HG03378 (cell line): ENCODE data around the gene COQ9.
"Not testable (repeated sequence)": the region's sequence is repeated elsewhere in the genome, so short reads cannot be mapped to it uniquely, and the experiment has no call there.

Source experiments
- ATAC-seq: cut with Tn5 transposase; IDR thresholded peaks from one replicate; pipeline ENCODE4 v1.9.1; 2021; ENCODE audit warnings: mild to moderate bottlenecking, moderate library complexity; ENCODE audit not compliant: unreplicated experiment

COQ9 gene, protein sequence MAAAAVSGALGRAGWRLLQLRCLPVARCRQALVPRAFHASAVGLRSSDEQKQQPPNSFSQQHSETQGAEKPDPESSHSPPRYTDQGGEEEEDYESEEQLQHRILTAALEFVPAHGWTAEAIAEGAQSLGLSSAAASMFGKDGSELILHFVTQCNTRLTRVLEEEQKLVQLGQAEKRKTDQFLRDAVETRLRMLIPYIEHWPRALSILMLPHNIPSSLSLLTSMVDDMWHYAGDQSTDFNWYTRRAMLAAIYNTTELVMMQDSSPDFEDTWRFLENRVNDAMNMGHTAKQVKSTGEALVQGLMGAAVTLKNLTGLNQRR

DNA sequence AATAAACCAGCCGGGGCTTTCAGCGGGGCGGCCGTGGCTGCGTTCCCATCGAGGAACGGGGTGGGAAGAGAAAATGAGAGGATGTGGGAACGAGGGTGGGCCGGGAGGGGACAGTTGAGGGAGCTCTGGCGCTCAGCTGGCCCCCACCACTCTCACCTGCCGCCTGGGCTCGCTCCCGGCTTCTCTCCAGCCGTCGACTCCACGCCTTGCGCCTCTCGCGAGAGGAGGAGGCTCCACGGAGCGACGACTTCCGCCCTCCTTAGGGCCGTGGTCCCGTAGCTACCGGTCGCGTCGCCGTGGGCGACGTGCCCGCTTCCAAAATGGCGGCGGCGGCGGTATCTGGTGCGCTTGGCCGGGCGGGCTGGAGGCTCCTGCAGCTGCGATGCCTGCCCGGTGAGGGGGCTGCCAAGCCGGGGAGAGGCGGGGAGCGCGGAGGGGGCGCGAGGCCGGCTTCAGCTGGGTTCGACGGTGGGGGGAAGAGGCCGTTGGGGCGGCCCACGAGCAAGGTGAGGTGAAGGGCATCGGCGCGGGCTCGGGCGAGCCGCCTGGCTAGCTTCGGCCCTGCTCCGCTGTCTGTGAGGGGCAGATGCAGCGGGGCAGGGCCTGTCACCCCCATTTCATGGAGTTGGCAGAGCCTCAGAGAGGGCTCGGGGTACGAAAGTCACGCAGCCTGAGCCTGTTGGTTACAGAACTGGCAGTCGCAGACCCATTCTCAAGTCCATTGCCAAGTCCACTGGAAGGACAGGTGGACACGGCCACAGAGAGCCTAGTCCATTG is at the start of gene COQ9, which contains the start of gene CIAPIN1:
COQ9 (plus strand) TSS at position 294 of the 777 bp plus-strand sequence; CDS start at position 321, 27 bp downstream.
CIAPIN1 (minus strand) TSS at position 200 of the 777 bp plus-strand sequence. CDS start 6,457 bp downstream, outside the sequence.
- peak; percentile 78 for ATAC-seq

DNA sequence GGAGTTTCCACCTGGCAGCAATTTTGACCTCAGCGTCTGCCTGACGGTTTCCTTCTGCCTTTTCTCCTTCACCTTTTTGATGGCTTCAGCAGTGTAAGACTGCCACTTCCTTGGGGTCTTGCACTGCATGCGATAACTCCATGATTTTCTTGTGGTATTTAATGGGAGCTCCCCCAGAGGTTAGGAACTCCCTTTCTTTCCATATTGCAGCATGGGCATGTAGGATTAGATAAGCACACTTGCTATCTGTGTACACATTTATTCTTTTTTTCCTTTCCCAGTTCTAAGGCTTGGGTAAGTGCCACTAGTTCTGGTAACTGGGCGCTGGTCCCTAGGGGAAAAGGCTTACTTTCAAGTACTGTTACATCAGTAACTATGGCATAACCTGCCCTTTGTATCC is 49.8 kb upstream of the COQ9 start:
- not testable (repeated sequence) for ATAC-seq

DNA sequence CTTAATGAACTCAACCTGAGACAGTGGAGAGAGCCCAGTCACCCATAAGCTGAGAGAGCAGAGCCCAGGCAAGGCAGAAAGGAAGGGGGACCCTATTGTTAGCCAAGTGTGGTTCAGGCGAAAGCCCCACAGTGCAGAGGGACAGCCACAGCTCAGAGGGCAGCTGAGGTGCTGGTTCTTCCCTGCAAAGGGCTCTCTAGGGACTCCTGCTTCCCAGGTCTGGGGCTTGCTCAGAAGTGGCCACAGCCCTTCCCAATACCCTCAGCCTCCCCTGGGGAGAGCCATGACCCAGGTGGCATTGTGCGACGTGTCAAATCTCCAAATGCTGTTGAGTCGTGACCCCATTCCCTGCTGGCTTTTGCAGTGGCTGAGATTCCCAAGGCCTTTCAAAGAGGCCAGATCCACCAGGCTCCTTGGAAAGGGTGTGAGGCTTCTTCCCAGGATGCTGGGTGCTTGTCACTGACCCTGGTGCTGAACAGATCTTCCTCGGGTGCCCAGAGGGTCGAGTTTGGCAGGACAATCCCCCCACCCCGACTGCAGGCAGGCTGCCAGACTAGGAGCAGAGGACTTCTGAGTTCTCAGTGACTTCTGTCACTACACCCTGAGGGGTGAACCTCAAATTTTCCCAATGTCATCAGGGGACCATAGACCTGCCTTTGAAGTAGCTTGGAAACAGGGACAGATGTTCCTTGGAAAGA is 45.2 kb upstream of the COQ9 start:
- no peak for ATAC-seq

DNA sequence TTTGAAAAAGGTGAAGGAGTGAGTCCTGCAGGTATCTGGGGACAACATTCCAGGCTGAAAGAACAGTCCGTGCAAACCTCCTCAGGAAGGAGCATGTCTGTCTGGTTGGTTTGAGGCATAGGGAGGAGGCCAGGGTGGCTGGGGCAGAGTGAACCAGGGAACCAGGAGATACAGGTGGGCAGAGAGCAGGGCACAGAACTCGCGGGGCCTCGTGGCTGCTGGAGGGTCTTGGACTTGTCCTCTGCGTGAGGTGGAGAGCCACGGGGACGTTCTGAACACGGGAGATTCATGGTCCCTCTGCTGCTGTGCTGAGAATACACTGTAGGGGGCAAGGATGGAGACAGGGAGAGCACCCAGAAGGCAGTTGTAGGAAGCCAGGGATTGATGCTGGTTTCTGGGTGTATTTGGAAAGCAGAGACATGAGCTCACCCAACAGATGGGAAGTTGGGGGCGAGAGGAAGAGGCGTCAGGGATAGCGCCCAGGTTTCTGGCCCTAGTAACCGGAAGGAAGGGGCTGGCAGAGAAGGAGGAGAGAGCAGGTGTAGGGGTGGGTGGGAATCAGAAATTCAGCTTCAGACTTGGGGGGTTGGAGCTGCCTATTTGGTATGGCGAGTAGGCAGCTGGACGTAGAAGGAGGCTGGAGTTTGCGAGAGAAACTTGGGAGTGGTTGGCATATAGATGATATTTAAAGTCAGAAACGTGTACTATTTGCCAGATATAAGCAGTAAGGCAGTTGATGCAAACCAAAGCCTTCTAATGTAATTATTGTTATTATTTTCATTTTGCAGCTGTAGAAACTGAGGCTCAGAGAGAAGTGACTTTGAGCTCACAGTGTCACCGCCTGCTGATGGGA is 43.1 kb upstream of the COQ9 start, which contains the start of gene CCL17:
CCL17 (plus strand) TSS at position 803 of the 853 bp plus-strand sequence. CDS start 9,166 bp downstream, outside the sequence.
- ATAC-seq, result no peak

DNA sequence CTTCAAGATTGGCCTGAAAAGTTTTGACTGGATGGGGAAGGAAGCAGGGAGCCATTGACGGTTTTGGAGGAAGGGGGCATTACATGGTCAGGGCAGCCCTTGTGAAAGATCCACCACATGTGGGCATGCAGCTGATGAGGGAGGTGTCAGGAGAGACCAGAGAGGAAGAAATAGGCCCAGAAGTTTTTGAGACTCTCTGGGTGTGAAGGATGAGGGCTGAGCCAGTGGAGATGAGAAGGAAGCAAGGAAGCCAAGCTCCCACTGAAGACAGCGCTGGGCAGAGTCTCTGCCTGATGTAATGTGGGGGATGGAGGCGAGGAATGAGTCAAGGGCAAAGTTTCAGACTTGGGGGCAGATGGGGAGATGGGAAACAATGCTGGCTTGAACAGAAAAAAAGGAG is 42.2 kb upstream of the COQ9 start:
- ATAC-seq, result no peak

DNA sequence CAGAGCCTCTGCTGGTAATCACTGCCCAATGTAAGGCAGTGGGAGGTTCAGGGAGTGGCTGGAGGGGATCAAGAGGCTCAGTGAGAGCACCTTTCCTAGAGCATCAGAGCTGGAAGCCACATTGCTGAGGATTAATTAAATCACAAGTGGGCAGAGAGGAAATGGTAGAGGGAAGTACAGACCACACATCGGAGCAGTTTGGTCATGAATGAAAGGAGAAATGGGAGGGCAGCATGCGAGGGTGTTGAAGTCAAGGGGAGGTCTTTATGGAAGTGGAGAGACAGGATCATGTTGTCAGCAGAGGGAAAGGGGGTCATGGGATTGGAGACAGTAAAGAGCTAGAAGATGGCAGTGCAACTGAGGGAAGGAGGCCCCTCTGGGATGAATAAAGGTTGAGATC is 40.4 kb upstream of the COQ9 start:
- ATAC-seq, result no peak

DNA sequence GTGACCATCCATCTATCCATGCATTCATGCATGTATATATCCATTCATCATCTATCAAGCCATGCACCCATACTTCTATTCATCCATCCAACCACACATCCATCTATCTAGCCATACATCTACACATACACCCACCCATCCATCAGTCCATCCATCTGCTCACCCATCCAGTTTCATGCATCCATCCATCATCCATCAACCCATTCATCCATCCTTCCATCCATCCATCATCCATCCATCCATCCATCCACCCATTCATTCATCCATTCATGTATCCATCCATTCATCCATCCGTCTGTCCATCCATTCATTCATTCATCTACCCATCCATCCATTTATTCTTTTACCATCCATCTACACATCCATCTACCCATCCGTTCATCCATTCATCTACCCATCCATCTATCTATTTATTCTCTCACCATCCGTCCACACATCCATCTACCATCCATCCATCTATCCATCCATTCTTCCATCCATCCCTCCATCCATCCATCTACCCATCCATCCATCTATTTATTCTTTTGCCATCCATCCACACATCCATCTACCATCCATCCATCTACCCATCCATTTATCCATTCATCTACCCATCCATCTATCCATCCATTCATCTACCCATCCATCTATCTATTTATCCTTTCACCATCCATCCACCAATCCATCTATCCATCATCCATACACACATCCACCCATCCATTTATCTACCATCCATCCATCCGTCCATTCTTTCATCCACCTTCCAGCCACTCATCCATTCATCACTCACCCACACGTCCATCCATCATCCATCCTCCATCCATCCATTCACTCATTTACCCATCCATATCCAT is 39.5 kb upstream of the COQ9 start:
- no peak for ATAC-seq

DNA sequence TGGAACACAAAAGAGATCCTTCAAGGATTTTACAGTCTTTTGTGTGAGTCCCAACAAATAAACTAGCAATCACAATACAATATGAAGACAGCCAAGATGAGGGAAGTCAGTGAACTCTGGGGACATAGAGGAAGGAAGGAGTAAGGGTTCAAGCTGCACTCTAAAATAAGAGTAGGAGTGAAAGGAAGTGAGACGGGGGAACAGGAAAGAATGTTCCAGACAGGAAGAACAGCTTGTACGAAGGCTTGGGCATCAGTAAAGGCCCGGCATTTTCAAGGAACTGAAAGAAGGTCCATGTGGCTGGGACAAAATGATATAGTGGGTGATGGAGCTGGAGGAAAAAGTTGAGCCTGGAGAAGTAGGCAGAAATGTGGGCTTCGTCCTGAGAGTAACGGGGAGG is 38.2 kb upstream of the COQ9 start:
- no peak for ATAC-seq

DNA sequence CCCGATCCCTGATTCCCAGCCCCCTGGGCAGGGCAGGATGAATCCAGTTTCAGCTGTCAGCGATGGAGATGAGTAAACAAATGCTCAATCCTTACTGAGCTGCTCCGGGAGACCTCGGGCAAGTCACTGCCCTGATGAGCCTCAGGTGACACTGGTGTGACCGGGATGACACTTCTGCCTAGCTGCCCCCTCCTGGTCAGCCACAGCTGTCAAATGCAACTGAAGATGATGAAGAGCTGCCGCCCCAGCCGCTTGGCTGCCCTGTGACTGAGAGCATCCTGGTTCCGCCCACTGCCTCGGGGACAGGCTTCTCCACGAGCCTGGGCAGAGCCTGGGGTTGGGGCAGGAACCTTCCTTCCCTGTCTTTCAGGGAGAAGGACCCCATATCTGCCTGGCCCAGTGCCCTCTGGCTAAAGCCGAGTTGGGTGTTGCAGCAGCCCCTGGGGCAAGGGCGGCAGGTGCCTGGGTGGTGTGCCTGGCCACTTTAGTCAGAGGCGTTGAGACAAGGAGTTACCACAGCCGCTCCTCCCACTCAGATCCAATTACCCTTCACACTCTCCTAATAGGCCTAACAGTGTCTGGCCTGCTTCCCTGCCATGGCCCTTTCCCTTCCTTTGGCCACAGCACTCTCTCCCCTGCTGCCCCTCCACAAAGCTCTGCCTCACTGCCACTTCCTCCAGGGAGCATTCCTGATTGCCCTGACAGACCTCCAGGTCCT is 37.2 kb upstream of the COQ9 start:
- no peak for ATAC-seq

DNA sequence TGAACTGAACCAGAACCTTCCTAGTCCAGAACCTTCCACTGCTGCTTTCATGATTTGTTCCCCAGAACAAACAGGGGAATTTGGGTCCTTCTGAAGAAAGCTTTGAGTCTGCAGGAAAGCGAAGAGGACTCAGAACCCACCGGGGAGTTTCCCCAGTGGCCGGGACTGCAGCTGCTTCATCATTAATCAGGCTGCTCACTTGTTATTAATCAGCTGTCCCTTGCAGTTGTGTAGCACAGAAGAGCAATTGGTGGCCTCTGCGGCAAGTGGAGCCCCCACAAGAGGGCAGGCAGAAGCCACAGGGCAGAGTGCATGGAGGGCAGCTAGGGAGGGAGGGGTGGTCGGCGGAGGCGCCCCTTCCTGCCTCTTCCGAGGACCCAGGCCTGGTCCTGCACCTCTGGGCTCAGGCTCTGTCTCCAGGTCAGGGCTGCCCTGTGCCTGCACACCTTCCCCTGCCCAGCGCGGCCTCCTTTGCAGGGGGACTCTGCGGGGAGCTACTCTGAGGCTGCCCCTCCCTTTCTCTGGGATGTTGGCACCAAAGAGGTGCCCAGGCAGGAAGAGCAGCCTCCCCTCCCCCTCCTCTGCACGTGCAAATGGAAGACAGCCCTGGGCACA is 35.8 kb upstream of the COQ9 start:
- no peak for ATAC-seq

DNA sequence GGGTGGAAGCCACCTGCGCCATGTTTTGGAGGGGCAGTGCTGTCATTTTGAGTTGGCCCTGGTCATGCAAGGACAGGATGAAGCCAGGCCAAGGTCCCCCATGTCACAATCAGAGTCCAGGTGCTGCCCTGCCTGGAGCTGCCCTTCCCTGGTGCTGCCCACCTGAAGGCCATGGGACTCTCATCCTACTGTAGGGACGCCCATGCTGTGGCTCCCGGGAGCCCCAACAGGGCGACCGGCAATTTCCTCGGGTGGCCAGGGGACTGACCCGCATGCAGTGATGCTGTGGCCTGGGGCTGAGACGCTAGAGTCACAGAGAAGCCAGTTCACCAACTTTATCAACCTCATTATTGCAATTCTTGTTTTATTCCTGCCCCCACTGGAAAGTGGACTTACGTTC is 34.7 kb upstream of the COQ9 start:
- no peak for ATAC-seq

DNA sequence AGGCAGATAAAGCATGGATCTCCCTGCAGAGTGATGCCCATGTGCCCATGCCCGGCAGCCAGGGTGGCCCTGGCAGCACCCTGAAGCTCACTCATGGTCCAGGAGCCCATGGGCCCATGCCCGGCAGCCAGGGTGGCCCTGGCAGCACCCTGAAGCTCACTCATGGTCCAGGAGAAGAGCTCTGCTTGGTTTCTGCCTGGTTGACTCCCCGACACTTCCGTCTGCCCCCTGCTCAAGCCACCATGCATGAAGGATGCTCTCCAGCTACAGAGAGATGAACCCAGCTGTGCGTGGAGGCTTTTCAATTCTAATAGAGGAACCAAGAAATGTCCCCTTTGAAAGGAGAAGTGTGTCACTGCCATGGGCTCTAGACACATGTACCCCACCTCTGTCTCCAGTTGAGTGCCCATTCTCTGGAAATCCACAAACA is 34.0 kb upstream of the COQ9 start:
- ATAC-seq, result peak; percentile 68

DNA sequence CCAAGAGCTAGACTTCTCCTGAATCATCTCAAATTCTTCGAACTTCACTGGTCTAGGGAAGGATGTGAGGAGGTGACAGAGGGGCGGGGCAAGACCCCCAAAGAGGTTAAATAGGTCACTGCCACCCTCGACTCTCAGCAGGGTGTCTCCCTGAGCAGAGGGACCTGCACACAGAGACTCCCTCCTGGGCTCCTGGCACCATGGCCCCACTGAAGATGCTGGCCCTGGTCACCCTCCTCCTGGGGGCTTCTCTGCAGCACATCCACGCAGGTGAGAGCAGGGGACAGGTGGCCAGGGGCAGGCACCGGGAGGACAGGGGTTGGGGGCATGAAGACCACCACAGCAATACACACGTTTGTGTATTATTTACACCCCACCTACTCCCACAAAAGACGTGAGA is 33.5 kb upstream of the COQ9 start:
- no peak for ATAC-seq

DNA sequence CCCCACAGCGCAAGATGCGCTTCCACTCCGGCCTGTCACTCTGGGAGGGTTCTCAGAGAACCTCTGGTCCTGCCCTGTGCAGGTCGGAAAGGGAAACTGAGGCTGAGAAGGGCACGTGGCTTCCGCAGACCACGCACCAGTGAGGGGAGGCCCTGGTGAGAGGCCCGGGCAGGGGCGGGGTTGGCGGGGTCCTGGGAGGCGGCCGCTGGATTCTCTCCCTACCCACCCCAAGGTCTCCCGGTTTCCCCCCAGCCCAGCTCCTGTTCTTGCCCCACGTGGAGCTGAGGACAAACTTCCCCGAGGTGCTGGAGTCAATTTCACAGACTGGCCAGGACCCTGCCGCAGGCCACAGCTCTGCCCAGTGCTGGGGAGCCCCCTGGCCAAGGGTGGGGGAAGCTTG is 31.2 kb upstream of the COQ9 start:
- ATAC-seq, result no peak

DNA sequence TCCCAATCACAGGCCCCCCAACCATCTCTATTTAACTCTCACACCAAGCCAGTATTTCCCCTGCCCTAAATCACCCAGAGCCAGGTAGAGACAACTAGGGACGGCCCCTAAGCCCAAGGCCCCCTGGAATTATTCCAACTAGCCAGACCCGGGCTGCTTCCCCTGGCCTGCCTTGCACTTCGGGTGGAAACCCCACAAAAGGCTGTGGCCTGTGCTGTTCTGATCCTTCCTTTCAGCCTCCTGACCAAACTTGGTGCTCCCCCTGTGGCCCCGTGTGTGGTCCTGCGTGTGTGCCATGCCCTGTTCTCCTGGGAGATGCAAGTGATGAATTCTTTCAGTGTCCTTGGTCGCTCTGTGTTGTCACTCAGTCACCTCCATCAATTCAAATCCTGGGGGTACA is 27.8 kb upstream of the COQ9 start:
- ATAC-seq, result no peak

DNA sequence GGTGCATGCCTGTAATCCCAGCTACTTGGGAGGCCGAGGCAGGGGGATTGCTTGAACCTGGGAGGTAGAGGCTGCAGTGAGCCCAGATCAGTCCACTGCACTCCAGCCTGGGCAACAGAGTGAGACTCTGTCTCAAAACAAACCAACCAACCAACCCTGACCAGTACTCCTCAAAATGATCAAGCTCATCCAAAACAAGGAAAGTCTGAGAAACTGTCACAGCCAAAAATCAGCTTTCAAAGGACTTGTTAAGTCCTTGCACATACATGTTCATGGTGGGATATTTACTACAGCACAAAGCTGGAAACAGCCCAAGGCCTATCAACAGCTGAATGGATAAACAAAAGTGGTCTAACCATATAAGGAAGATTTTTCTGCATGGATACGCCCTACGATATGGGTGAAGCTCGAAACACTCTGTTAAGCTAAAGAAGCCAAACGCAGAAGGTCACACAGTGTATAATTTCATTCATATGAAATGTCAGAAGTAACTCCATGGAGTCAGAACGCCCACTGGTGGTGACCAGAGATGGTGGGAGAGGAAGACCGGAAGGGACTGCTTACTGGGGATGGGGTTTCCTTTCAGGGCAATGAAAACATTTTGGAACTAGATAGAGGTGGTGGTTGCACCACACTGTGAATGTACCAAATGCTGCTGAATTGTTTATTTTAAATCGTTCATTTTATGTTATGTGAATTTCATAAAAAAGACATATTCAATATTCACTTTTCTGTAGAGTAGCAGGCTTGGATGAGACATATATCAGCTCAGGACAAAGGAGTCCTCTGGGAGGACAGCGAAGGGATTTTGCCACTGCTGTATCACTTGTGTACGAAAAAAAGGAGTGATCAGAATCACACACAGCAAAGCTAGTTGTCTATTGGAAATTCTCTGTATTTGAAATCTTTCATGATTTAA is 25.0 kb upstream of the COQ9 start:
- no peak for ATAC-seq

DNA sequence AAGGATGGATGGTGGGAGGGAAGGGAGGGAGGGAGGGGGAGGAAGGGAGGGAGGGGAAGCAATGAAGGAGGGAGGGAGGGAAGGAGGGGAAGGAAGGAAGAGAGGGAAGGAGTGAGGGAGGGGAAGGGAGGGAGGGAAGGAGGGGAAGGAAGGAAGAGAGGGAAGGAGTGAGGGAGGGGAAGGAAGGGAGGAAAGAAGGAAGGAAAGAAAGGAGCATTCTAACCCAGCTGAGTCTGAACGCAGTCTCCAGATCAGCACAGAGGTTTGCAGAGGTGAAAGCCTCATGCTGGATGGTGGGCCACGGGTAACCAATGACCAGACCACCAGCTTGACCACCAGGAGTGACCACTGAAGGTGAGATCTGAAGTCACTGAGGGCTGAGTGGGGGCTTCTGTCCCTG is 24.1 kb upstream of the COQ9 start:
- no peak for ATAC-seq

DNA sequence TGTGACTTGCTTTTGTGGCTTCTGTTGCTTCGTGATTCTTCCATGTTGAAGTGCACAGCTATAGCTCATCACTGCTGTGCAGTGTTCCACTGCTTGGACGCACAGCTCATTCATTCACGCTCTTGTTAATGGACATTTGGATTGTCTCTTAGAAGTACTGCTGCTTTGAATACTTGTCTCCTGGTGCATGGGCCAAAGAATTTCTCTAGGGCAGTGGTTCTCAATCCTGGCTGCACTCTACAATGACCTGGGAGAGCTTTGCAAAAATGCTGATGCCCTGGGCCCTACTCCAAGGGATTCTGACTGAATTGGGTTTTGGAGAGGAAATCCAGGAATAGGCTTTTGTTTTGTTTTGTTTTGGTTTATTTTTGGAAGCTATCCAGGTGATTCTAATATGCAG is 22.7 kb upstream of the COQ9 start:
- no peak for ATAC-seq
